Fibroblast of peridontal ligament (primary cell): ENCODE measurements around the gene AOPEP.
A peak's percentile ranks its signal among the peaks of the same experiment; 100 is the strongest.

Experiments
- DNase-seq: peaks from one replicate; pipeline ENCODE4 v3.0.0-alpha.2; 2010; ENCODE audit errors: extremely low read depth

The AOPEP gene

DNA sequence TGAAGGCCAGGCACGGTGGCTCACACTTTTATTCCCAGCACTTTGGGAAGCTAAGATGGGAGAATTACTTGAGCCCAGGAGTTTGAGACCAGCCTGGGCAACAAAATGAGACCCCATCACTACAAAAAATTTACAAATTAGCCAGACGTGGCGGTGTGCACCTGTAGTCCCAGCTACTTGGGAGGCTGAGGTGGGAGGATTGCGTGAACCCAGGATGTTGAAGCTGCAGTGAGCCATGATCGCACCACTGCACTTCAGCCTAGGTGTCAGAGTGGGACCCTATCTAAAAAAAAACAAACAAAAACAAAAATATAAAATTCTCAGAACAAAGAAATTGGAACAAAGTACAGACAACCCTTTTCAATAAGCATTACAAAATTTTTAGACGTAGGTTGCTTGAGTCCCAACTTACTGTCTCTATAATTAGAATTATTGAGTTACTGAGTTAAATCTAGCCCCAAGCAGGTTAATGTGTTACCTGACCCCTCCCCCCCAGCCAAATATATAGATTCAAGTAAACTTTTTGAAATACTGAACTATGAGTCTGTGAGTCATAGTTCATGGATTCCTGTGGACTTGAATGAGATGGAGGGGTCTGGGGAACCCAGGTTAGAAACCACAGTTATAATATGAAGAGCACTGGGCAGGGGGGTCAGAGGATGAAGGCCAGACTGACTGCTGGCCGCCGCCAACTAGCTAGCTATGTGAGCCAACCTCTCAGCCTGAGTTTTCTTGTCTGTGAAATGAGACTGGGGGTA is 173.1 kb downstream of the AOPEP start:
- no peak for DNase-seq

DNA sequence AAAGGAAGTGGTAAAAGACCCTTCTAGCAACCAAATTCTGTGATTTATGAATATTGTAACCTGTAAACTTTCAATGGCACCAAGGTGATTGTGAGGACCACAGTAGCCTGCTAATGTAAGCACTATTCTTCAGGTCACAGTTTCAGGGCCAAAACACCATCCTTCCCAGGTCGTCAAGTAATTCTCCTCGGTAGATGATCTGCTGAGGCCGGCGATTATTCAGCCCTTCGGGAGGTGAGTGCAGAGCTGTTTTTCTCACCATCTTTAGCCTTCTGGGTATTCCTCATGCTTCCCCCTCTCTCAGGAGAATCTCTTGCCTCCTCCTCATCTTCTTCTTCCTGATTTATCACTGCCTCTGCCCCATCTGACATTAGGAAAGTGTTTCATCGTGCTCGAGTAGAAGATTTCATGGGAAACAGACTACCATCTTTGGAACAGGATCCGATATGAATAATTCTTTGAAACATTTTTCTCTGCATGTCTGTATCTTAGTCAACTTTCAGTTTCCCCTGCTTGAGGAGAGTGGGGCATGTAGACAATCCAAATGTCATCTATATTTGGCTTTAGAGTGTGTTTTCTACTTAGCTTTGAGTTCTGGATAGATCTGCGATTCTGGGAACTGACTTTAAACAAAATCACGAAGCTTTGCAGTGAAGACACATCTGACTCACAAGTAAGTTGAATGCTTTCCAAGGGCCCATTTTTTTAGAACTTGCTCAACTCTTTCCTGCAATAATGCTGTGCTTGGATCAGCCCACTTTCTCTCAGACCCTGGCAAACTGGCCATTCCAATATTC is 173.9 kb downstream of the AOPEP start:
- DNase-seq, result peak; percentile 100

DNA sequence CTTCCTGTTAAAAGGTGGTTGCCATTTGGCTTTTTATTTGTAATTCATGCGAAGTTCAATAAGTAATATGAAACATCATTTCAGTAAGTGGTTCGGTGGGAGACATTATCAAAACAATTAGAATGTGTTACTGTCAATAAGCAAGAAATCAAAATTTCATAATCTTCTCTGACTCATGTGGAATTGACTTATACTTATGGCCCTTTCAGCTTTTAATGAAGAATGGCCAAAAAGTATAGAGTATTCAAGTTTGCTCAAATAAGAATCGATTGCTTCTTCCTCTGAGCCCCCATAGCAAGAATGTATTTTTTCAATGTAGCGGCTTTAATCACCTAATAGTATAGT is 174.5 kb downstream of the AOPEP start:
- no peak for DNase-seq

DNA sequence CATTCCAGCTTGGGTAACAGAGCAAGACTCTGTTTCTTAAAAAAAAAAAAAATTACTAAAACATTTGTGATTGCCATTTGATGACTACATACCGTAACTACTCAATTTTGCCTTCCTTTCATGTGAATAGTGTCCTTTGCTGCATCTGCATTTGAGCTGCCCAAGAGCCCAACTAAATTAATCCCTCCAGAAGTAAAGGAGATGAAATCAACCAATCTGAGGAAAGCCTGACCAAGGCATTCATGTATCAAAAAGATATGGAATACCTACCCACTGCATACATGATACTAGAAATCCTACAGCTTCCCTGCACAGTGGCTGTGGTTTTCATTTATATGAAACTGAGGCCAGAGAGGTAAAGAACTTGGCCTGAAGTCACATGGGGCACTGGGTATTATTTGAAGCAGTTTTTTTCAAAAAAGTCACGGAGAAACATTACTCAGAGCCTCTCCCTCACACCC is 177.5 kb downstream of the AOPEP start:
- DNase-seq, result peak; percentile 91

DNA sequence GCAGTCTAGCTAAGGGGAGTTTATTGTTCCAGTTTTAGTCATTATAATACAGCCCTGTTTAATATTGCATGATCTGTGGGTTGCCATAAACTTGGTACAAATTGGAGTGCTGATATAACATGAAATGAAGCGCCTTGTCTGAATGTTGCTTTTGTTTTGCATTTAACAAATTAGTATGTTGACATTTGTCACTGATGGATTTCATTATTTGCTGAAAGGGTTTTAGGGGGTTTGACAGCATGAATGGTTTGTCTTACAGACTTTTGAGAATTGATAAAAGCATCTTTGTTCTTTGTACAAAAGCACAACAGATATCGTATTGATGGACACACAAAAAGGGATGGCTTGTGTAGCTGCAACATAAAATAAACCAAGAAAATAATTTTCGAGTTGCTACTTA is 178.3 kb downstream of the AOPEP start:
- no peak for DNase-seq

DNA sequence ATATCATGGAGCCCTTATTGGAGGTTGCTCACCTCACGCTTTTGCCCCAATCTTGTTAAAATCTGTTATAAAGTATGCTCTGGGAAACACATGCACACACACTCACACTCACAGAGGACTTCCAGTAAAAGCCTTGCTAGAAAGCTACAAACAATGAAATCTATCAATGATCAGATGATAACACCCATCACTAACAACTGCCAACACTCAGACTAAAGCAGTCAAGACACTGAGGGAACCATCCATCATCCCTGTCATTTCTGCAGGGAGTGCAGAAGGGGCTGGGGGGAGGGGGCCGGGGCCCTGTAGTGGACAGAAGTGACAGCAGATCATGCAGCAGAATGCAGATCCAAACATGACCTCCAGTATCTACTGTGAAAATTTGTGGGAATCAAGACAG is 179.1 kb downstream of the AOPEP start:
- DNase-seq, result no peak

DNA sequence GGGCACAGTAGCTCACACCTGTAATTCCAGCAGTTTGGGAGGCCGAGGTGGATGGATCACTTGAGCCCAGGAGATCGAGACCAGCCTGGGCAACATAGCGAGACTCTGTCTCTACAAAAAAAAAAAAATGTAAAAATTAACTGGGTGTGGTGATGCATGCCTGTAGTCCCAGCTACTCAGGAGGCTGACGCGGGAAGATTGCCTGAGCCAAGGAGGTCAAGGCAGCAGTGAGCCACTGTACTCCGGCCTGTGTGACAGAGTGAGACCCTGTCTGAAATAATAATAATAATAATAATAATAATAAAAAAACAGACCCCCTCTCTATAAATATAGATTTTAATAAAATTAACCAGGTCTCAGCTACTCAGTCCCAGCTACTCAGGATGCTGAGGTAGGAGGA is 179.7 kb downstream of the AOPEP start:
- DNase-seq, result no peak

DNA sequence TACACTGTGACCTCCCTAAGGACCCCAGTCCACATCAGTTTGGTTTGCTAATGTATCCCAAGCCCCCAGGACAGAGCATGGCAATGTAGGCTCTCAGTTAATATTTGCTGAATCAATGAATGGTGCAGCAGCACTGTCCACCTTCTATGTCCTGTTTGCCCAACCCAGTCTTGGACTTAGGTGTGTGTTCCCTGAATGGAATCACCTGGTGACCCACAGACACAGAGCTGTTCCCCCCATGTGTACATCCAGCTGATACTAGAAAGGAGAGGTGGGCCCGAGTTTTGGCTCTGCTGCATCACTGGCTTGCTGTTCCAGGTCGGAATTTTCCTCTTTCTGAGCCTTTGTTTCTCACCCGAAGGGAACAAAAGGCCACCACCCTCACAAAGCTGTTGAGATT is 180.2 kb downstream of the AOPEP start:
- DNase-seq, result no peak

DNA sequence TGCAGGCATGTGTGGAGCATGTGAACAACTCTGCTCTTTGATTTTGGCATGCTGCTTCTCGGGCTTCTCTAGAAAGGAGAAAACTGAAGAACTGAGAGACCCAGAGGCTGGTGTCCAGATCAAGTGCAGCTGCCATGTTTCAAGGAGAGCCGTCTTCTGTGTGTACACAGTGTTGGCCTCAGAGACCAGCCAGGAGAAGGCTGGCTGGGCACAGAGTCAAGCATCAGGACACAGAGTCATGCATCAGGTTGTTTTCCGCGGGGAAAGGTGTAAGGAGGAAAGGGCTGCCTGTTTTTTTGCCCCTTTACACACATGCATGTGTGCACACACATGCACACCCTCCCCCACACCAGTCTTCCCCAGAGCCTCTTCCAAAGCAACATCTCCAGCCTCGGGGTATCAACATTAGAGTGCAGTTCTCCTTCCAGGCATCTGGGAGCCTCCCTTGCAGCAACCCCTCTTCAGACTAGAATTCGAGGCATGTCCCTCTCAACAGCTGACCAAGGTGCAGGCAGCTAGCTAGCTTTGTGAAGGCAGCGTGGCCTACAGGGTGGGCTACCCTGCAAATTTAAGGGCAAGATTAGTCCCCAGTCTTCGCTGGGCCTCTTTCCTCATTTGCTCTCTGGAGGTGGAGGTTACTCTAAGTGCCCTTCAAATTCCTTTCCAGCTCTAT is 180.9 kb downstream of the AOPEP start:
- DNase-seq, result no peak

DNA sequence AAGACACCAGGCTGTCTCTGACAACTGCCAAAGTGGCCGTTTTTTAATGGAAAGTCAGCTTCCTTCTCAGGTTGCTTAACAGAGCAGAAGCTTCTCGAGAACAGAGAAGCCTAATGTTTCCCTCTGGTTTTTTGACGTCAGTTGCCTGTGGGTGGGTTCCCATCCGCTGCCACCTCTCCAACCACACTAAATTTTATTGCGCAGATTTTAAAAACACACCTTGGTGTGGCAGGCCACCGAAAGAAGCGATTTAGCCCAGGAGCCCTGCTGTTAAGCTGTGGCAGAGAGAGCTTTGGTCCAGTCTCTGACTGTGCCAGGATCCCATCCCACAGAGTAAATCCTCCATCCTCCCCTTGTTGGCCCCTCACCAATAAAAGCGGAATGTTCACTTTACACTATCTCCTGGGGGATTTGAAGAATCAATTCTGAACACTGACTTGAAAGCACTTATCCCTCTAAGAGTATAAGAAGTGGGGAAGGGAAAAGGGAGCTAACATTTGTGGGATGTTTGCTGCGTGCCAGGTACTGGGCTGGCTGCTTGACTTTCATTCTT is 181.6 kb downstream of the AOPEP start:
- DNase-seq, result peak; percentile 62

DNA sequence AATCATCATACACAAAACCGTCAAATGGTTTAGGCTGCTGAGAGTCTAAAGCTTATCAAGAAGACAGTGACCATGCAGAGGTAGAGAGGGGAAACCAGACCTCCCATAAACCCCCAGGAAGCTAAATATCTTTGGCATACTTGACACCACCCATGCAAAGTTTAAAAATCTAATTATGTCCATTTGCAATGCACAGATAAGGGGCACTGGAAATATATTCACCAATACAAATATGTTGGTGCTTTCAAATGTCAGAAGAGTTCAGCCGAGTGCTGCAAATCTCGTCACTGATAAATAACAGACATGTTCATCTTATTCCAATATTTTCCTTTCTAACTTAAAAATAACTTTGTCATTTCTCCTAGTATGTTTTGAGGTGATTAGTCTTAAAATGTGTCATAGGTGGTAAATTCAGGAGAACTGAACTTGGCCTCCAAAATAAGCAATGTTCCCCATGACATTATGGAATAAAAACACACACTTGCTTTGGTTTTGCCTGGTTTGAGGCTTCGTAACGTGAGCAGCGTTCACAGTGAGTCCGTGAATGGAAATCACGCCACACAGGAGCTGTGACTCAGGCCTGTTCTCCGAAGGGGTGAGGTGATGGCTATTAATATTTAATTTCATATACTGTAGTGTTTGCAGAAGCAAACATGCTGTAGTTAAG is 182.2 kb downstream of the AOPEP start:
- no peak for DNase-seq

DNA sequence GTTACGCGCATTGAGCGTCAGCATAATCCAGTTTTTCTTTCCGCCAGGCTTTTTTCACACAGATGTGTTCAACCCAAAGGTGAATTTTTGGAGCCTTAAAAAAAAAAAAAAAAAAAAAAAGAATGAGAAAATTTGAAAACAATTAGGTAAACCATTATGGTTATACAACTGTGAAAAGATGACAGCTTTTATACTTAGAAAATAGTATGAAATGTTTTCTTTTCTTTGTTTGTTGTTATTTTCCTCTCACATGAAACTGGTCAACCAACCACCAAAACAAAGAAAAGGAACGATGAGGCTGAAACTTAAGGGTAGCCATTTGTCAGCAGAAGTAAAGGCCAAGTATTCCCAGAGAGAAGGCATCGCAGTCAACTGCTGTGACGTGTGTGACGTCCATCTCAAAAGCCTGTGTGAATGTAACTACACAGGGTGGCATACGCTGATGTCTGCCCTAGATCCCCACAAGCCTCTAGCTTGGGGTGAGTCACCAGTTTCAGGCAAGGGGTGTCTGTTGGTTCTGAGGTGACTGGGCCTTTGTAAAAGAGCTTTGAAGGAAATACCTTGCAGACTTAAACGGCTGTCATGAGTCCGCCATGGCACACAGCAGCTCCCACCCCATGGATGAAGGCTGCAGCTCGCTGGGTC is 182.9 kb downstream of the AOPEP start:
- no peak for DNase-seq

DNA sequence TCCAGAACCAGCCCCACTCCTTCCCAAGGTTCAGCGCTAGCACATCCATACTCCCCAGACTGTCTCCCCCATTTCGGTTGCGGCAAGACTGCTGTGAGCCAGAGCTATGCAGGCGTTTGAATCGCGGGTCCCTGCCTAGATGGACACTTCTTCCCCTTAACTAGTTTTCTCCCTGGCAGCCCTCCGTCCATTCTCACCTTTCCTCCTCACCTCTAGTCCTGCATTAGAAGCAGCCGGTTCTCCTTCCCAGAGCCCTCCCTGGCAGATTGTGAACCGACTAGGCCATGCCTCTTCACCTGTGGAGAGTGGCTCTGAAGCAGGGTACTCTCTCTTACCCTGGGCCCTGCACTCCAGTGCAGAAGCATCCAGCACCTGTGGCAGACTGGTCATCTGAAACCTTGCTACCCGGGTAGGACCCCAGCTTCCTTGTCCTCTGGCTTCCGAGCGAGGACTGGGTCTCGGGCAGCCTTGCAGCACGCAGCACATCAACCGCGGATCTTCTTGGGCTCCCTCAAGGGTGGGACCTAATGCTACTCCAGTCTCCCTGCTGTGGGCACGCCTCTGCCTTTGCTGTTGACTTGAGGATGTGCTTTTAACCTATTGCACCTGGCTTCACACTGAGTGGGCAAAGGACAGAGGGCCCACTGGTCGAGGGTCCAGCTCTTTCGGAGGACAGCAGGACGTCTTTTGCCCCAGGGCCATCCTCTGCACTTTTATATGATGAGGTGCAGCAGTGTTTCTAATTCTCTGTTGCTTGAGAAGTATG is 183.6 kb downstream of the AOPEP start:
- no peak for DNase-seq

DNA sequence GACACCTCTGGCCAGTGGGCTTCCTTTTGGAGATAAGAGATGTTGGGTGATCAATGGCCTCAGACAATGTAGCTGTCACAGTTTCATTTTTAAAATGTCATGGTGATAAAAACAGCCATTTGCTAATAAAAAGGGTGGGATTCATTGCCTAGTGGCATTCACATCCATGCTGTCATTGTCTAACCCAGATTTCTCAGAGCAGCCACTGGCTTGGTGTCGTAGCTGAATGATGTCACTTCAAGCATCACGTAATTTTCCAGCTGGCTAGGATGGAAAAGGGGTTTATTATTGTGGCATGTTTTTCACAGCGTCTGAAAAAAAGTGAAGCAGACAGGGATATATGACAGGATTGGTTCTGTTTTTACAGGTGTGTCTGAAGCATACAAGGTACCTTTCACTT is 184.7 kb downstream of the AOPEP start:
- DNase-seq, result no peak

DNA sequence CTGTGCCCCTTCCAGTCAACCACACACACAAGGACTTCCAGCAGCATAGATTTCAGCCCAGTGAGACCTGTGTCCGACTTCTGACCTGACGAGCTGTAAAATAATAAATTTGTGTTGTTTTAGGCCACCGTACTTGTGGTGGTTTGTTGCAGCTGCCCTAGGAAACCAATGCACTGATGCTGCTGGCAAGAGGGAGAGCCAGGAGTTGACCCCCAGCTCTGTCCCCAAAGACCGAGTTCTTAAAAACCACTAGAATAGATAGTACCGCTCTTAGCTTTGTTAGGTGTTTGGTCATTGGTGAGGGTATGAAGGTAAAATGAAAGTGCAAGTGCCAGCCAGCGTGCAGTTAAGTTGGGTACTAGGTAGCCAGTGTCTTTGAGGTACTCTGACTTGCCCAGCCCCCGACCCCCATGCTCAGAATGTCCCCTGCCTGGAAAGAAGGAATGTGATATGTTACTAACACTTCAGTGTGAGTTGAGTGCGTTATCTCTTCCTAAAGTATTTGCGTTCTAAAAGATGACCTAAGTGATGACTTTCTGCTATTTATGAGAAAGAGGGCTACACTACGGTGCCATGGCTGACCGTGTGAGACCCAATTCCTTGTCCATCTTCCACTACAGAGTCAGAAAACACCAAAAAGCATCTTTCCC is 185.6 kb downstream of the AOPEP start:
- no peak for DNase-seq

DNA sequence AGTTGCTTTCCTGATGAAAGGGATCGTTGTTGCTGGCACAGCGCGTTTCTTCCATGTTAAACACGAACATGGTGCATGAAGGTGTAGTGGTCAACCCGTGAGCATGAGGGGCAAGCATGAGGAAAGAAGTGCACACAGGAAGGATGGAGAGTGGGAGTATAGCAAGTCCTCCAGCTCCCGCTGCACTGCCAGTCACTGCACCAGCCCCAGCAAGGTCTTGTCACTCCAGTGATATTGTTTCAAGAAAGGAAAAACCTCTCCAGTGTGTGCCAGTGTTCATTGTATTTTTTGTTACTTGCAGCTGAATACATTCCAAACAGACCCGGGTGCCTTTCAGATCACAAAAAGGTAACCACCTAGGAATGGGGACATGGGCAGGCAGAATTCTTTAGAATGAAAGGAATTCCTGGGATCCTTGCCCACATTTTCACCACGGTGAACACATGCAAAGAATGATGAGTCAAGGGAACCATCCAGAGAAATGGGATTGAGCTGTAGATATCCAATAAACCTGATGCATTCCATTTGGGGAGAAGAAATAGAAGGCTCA is 186.3 kb downstream of the AOPEP start:
- DNase-seq, result peak; percentile 70

DNA sequence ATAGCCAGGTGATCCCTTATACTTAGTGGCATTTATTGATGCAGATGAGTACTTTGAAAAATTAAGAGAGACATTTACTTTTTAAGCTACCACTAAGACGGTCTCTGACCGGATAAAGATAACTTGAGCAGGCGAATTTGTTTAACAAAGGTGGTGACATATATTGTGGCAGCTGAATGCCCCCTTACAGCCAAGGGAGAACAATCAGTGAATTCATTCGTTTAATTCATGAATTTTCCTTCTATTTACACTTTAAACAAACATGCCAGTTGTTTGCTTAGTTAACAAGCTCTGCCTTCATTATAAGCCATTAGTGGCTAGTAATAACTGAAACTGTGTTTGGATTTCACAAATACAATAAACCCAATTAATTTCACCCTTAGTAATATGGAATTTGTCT is 187.1 kb downstream of the AOPEP start:
- no peak for DNase-seq

DNA sequence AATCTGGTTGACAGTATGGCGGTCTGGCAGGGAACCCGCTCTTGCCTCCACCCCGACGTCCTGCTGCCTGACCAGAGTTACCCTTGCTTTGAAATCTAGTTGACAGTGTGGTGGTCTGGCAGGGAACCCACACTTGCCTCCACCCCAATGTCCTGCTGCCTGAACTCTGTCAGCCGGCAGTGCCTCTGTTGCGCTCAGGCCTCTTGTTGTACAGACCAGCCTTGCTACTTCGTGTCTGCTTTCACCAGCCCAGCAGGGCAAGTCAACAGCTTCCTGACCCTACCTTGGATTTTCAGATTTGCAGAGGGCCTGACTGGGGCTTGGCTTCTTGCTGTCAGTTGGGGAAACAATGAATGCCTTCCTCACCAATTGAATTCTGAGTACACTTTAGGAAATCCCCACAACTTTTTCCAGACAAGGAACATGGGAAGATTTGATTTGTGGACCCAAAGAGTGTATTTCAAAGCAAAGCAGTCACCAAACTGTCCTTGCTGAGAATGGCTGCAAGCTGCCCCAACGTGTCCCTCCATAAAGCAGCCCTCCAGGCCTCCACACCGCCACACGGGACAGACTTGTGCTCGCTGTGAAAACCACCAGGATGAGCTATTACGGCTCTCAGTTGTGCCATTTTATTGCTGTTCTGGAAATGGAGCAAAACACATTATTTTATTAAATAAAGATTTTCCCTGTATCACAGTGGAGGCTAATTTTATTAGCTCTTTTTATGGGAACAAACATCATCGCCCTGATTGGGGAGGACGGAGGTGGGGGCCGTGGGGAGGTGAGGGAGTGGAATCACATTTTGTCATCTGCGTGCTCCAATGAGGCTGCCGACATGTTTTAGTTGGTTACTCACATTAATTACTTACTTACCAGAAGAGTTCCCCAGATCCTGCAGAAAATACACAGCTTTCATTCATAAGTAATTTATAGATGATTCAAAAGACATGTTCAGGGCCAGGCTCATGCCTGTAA is 189.3 kb downstream of the AOPEP start:
- DNase-seq, result no peak

DNA sequence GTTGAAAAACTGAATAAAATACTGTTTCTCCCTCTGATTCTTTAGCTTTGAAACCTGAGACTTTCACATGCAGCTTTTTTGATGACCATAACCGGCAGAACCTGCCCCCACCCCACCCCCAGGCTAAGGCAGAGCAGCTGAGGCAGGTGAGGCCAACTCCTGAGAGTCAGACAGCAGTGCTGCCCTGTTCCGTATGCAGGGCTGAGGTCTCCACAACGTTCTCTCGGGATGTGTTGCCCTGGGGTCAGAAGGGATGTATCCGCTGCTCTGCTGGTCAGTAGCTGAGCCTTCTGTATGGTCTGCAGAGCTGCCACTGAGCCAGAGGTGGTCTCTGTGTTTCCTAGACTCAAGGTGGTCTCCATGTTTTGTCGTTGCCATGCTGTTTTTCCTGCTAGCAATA is 190.5 kb downstream of the AOPEP start:
- DNase-seq, result no peak
